K562 (cell line): ENCODE measurements around the gene KLHL24. TPM values are rescaled to one million over a fixed set of nuclear protein-coding genes. Genes with fewer than 3 reads are reported as not detected.

Experiments used
- BRF2 ChIP-seq: IDR thresholded peaks from 3 replicates; pipeline ENCODE4 v1.6.1; 2011; ENCODE audit warnings: borderline replicate concordance, mild to moderate bottlenecking; ENCODE audit not compliant: insufficient read length, insufficient read depth
- EZH2 ChIP-seq: IDR thresholded peaks from 2 replicates; pipeline ENCODE4 v1.6.1; 2012; ENCODE audit warnings: low read depth, mild to moderate bottlenecking, inconsistent platforms, low read length, borderline replicate concordance
- HLTF ChIP-seq: fragments of 450-650 bp; IDR thresholded peaks from 2 replicates; pipeline ENCODE4 v1.6.1; 2016
- MCM2 ChIP-seq: fragments of 450-650 bp; IDR thresholded peaks from 2 replicates; pipeline ENCODE4 v1.6.1; 2017; ENCODE audit warnings: low read depth, mild to moderate bottlenecking
- POLR2AphosphoS2 ChIP-seq: IDR thresholded peaks from 2 replicates; pipeline ENCODE4 v1.6.1; 2012; ENCODE audit warnings: low read length, improper control_type of control experiment
- POLR2AphosphoS5 ChIP-seq: IDR thresholded peaks from 2 replicates; pipeline ENCODE4 v1.6.1; 2011; ENCODE audit warnings: mild to moderate bottlenecking, low read depth, low read length, moderate library complexity; ENCODE audit not compliant: control insufficient read depth, insufficient read depth
- RHOXF2B ChIP-seq: fragments of 250-450 bp; sonication (Bioruptor Pico); conservative IDR thresholded peaks from 2 replicates; pipeline ENCODE4 v1.5.1; 2021
- SNIP1 ChIP-seq: fragments of 450-650 bp; IDR thresholded peaks from 2 replicates; pipeline ENCODE4 v1.7.1; 2017; ENCODE audit warnings: low read depth, mild to moderate bottlenecking
- SRSF1 ChIP-seq: fragments of 200-400 bp; formaldehyde crosslinking; IDR thresholded peaks from 2 replicates; pipeline ENCODE4 v1.6.1; 2017; ENCODE audit warnings: mild to moderate bottlenecking, low read depth, low read length, moderate library complexity
- TFAM ChIP-seq: fragments of 250-450 bp; sonication (Bioruptor Pico); conservative IDR thresholded peaks from 2 replicates; pipeline ENCODE4 v1.5.0; 2021; ENCODE audit warnings: mild to moderate bottlenecking, moderate library complexity
- ZEB2 ChIP-seq: fragments of 450-650 bp; IDR thresholded peaks from 2 replicates; pipeline ENCODE4 v1.6.1; 2016
- ZNF224 ChIP-seq: sonication (generic); formaldehyde crosslinking; IDR thresholded peaks from 2 replicates; pipeline ENCODE4 v1.8.0; 2022; ENCODE audit warnings: mild to moderate bottlenecking, missing genetic modification reagents
- ZNF431 ChIP-seq: sonication (generic); formaldehyde crosslinking; IDR thresholded peaks from 2 replicates; pipeline ENCODE4 v1.8.0; 2022; ENCODE audit warnings: mild to moderate bottlenecking, missing genetic modification reagents
- polyA plus RNA-seq, 8 experiments: library from polyadenylated mRNA; depleted of rRNA in 4 of 8; stranded (reverse) in 5 of 8; unstranded in 3 of 8; fragments of >200 nt; fragmentation: Nextera tagmentation in 2 of 8; fragmentation: Illumina TruSeq in 1 of 8; extraction: Ambion mirVana in 2 of 8; extraction: Trizol in 1 of 8; gene quantifications; 2 replicates each; pipeline versions ENCODE4 v1.2.1 to v1.2.3, GENCODE V29; 2011 to 2014; ENCODE audit warnings: inconsistent platforms in 1 of 8, missing spikeins in 1 of 8
- total RNA-seq, 7 experiments: library from RNA; depleted of rRNA in 6 of 7; stranded (reverse); fragments of >200 nt in 6 of 7; fragmentation: Illumina TruSeq in 2 of 7; extraction: Trizol in 2 of 7; gene quantifications; 2 replicates each; pipeline versions ENCODE4 v1.2.1 to v1.2.3, GENCODE V29; 2011 to 2021; ENCODE audit warnings: low replicate concordance in 1 of 7
- TF ChIP-seq, protein P1 (sequence below), 2 experiments: fragments of 250-450 bp in 1 of 2; fragments of 450-650 bp in 1 of 2; sonication (Bioruptor Pico) in 1 of 2; IDR thresholded peaks; 2 replicates each; pipeline versions ENCODE4 v1.6.1 to v1.8.0; 2016 to 2021; ENCODE audit warnings: mild to moderate bottlenecking in 2 of 2, moderate library complexity in 2 of 2, missing compliant biosample characterization in 1 of 2, missing genetic modification characterization in 1 of 2
- TF ChIP-seq, protein P2 (sequence below): fragments of 250-450 bp; sonication (Bioruptor Pico); IDR thresholded peaks from 2 replicates; pipeline ENCODE4 v1.9.0; 2021; ENCODE audit warnings: mild to moderate bottlenecking, inconsistent platforms
- TF ChIP-seq, protein P3 (sequence below): fragments of 450-650 bp; IDR thresholded peaks from 2 replicates; pipeline ENCODE4 v1.6.1; 2017; ENCODE audit warnings: antibody characterized with exemption, mild to moderate bottlenecking
- TF ChIP-seq, protein P4 (sequence below): sonication (generic); formaldehyde crosslinking; IDR thresholded peaks from 2 replicates; pipeline ENCODE4 v1.8.1; 2023; ENCODE audit warnings: mild to moderate bottlenecking, missing genetic modification reagents, moderate library complexity

The KLHL24 gene
- total and polyA plus RNA-seq, 9 of the 15 experiments (the other 6 are each of a cell fraction or from before 2014, with no cell fraction given): 3.3 to 21.2 (median 14.2) TPM

GRCh38 chr3:183699238-183699947 lies 64.0 kb downstream of the KLHL24 start (continued):
- TF ChIP-seq RHOXF2B (CRISPR knock-in tag): no peak
- TF ChIP-seq ZNF431 (CRISPR knock-in tag): no peak
- no peak for TF ChIP-seq BRF2
- TF ChIP-seq HLTF: peak; percentile 34; the same call in 1 of the 2 replicates
- no peak for TF ChIP-seq POLR2AphosphoS2
- TF ChIP-seq, protein P1, sequence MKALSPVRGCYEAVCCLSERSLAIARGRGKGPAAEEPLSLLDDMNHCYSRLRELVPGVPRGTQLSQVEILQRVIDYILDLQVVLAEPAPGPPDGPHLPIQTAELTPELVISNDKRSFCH (CRISPR knock-in tag; IDR thresholded peaks at IDR 0.05): no peak
- TF ChIP-seq, protein P1 (tag; IDR thresholded peaks at IDR 0.05): no peak
- TF ChIP-seq, protein P2, sequence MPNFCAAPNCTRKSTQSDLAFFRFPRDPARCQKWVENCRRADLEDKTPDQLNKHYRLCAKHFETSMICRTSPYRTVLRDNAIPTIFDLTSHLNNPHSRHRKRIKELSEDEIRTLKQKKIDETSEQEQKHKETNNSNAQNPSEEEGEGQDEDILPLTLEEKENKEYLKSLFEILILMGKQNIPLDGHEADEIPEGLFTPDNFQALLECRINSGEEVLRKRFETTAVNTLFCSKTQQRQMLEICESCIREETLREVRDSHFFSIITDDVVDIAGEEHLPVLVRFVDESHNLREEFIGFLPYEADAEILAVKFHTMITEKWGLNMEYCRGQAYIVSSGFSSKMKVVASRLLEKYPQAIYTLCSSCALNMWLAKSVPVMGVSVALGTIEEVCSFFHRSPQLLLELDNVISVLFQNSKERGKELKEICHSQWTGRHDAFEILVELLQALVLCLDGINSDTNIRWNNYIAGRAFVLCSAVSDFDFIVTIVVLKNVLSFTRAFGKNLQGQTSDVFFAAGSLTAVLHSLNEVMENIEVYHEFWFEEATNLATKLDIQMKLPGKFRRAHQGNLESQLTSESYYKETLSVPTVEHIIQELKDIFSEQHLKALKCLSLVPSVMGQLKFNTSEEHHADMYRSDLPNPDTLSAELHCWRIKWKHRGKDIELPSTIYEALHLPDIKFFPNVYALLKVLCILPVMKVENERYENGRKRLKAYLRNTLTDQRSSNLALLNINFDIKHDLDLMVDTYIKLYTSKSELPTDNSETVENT: no peak
- no peak for TF ChIP-seq MCM2
- no peak for TF ChIP-seq EZH2
- TF ChIP-seq ZNF224 (CRISPR knock-in tag): no peak
- no peak; the same call in 1 of the 2 replicates for TF ChIP-seq ZEB2
- no peak for TF ChIP-seq SNIP1
- TF ChIP-seq, protein P3, sequence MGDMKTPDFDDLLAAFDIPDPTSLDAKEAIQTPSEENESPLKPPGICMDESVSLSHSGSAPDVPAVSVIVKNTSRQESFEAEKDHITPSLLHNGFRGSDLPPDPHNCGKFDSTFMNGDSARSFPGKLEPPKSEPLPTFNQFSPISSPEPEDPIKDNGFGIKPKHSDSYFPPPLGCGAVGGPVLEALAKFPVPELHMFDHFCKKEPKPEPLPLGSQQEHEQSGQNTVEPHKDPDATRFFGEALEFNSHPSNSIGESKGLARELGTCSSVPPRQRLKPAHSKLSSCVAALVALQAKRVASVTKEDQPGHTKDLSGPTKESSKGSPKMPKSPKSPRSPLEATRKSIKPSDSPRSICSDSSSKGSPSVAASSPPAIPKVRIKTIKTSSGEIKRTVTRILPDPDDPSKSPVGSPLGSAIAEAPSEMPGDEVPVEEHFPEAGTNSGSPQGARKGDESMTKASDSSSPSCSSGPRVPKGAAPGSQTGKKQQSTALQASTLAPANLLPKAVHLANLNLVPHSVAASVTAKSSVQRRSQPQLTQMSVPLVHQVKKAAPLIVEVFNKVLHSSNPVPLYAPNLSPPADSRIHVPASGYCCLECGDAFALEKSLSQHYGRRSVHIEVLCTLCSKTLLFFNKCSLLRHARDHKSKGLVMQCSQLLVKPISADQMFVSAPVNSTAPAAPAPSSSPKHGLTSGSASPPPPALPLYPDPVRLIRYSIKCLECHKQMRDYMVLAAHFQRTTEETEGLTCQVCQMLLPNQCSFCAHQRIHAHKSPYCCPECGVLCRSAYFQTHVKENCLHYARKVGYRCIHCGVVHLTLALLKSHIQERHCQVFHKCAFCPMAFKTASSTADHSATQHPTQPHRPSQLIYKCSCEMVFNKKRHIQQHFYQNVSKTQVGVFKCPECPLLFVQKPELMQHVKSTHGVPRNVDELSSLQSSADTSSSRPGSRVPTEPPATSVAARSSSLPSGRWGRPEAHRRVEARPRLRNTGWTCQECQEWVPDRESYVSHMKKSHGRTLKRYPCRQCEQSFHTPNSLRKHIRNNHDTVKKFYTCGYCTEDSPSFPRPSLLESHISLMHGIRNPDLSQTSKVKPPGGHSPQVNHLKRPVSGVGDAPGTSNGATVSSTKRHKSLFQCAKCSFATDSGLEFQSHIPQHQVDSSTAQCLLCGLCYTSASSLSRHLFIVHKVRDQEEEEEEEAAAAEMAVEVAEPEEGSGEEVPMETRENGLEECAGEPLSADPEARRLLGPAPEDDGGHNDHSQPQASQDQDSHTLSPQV: no peak
- TF ChIP-seq, protein P4, sequence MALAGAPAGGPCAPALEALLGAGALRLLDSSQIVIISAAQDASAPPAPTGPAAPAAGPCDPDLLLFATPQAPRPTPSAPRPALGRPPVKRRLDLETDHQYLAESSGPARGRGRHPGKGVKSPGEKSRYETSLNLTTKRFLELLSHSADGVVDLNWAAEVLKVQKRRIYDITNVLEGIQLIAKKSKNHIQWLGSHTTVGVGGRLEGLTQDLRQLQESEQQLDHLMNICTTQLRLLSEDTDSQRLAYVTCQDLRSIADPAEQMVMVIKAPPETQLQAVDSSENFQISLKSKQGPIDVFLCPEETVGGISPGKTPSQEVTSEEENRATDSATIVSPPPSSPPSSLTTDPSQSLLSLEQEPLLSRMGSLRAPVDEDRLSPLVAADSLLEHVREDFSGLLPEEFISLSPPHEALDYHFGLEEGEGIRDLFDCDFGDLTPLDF (CRISPR knock-in tag): no peak
- TF ChIP-seq POLR2AphosphoS5: no peak
- no peak for TF ChIP-seq SRSF1
- no peak for TF ChIP-seq TFAM
